Gastrocnemius medialis (tissue), 4 donors: ENCODE data around the gene FAM24B. TPM values are rescaled to one million over a fixed set of nuclear protein-coding genes. Genes with fewer than 3 reads are reported as not detected.

Experiments used
- ATAC-seq, 2 donors: fragments of 150-250 bp; one replicate each; pipeline ENCODE4 v1.9.1; 2016
- DNase-seq, 2 donors: peaks; one replicate each; pipeline ENCODE4 v3.0.0-alpha.2; 2019
- H3K27ac ChIP-seq, 4 donors: fragments of 200-600 bp; sonication (generic); 1 replicate in 1 of 4; 2 replicates in 3 of 4; pipeline ENCODE4 v1.5.1; 2016 to 2018; ENCODE audit warnings: mild to moderate bottlenecking in 2 of 4, moderate library complexity in 1 of 4
- H3K27me3 ChIP-seq, 3 donors: fragments of 200-600 bp; sonication (generic) in 2 of 3; 1 replicate in 1 of 3; 2 replicates in 2 of 3; pipeline versions ENCODE4 v1.5.1 to v1.6.0; 2016 to 2019; ENCODE audit warnings: mild to moderate bottlenecking in 1 of 3, moderate library complexity in 1 of 3
- H3K36me3 ChIP-seq, 2 donors: fragments of 200-600 bp; sonication (generic) in 1 of 2; one replicate each; pipeline ENCODE4 v1.5.1; 2017 to 2018
- H3K4me1 ChIP-seq, 2 donors: fragments of 200-600 bp; sonication (generic) in 1 of 2; one replicate each; pipeline ENCODE4 v1.5.1; 2016 to 2017; ENCODE audit warnings: mild to moderate bottlenecking in 2 of 2
- H3K4me3 ChIP-seq, 4 donors: fragments of 200-600 bp; sonication (generic) in 3 of 4; 1 replicate in 1 of 4; 2 replicates in 3 of 4; pipeline ENCODE4 v1.5.1; 2016 to 2019; ENCODE audit warnings: mild to moderate bottlenecking in 2 of 4
- H3K9me3 ChIP-seq, 3 donors: fragments of 200-600 bp; sonication (generic) in 2 of 3; 1 replicate in 1 of 3; 2 replicates in 2 of 3; pipeline ENCODE4 v1.5.1; 2016 to 2019
- CTCF ChIP-seq, 5 experiments: fragments of 450-650 bp in 3 of 5; fragments of 200-600 bp in 2 of 5; sonication (generic) in 2 of 5; IDR thresholded peaks in 4 of 5; conservative IDR thresholded peaks in 1 of 5; 1 replicate in 4 of 5; 2 replicates in 1 of 5; pipeline ENCODE4 v1.5.1; 2016 to 2019; ENCODE audit warnings: antibody characterized with exemption in 5 of 5, mild to moderate bottlenecking in 3 of 5, moderate library complexity in 3 of 5
- POLR2A ChIP-seq, 2 donors: fragments of 450-650 bp; IDR thresholded peaks; one replicate each; pipeline ENCODE4 v1.6.1; 2017; ENCODE audit warnings: antibody characterized with exemption in 2 of 2, mild to moderate bottlenecking in 2 of 2, moderate library complexity in 2 of 2
- in situ Hi-C, 4 donors: fragments of 200-750 bp; cut with MboI; loops; one replicate each; pipeline versions ENCODE4 v1.15.0 to v1.8.0; 2017; ENCODE audit warnings: low sequenced_read_pairs in 4 of 4
- intact Hi-C: fragments of 100-400 bp; cut with DNase I; formaldehyde crosslinking; loops from one replicate; pipeline ENCODE4 v1.15.1; 2023; ENCODE audit warnings: low total_unique reads
- total RNA-seq, 4 donors: library from RNA; depleted of rRNA; stranded (reverse); fragments of >200 nt; gene quantifications; one replicate each; pipeline versions ENCODE4 v1.1.0 to v1.2.3, GENCODE V29; 2016

The FAM24B gene
- total RNA-seq, 4 donors from 2014 or later: not detected

GRCh38 chr10:122849090-122849489, 30.3 kb downstream of the FAM24B start:
- in situ Hi-C loops: no loop called here

GRCh38 chr10:122847782-122848604, 31.4 kb downstream of the FAM24B start:
- Histone ChIP-seq H3K36me3 (no peaks in the 10 kb centered on the region), H3K9me3 (no peaks in the 10 kb centered on the region), H3K4me3 (no peak overlapping the region), H3K4me1 (no peaks in the 10 kb centered on the region), H3K27ac (no peak overlapping the region), H3K27me3 (no peaks in the 10 kb centered on the region)
- ATAC-seq (no peak), DNase-seq (no peak)
- TF ChIP-seq CTCF (IDR thresholded peaks at IDR 0.05 in 4 of 5, conservative IDR thresholded peaks at IDR 0.05 in 1 of 5) (no peak), POLR2A (IDR thresholded peaks at IDR 0.05) (no peak)
- intact Hi-C loops (no loop called here), in situ Hi-C loops (no loop called here)

More at GRCh38 chr10:122849090-122849489, 30.3 kb downstream of the FAM24B start:
- intact Hi-C loops: no loop called here
- ATAC-seq (no peak), DNase-seq (no peak)
- no peak overlapping the region for H3K27ac ChIP-seq
- no peak for TF ChIP-seq CTCF (IDR thresholded peaks at IDR 0.05 in 4 of 5, conservative IDR thresholded peaks at IDR 0.05 in 1 of 5)
- TF ChIP-seq POLR2A (IDR thresholded peaks at IDR 0.05): no peak
- H3K9me3 ChIP-seq: no peaks in the 10 kb centered on the region
- H3K36me3 ChIP-seq: no peaks in the 10 kb centered on the region
- no peak overlapping the region for H3K4me3 ChIP-seq
- H3K4me1 ChIP-seq: no peaks in the 10 kb centered on the region
- no peaks in the 10 kb centered on the region for H3K27me3 ChIP-seq

- in situ Hi-C loops (no loop called here), intact Hi-C loops (no loop called here)
- no peaks in the 10 kb centered on the region for H3K36me3 ChIP-seq
- no peak for DNase-seq
- no peak for ATAC-seq
- no peak within 1 kb of the TSS for H3K27ac ChIP-seq
- H3K4me3 ChIP-seq: no peak within 1 kb of the TSS
- no peaks in the 10 kb centered on the region for H3K27me3 ChIP-seq
- no peaks in the 10 kb centered on the region for H3K9me3 ChIP-seq
- TF ChIP-seq POLR2A (IDR thresholded peaks at IDR 0.05): no peak
- no peak for TF ChIP-seq CTCF (IDR thresholded peaks at IDR 0.05 in 4 of 5, conservative IDR thresholded peaks at IDR 0.05 in 1 of 5)
- no peaks in the 10 kb centered on the region for H3K4me1 ChIP-seq
These were observed 33.5 kb downstream of the FAM24B start, which contains the start of gene CUZD1 for GRCh38 chr10:122845783-122846332. Gene CUZD1 (minus strand): TSS chr10:122845857. CDS start chr10:122845843, 14 bp downstream.

- no peak for DNase-seq
- no peaks in the 10 kb centered on the region for H3K27me3 ChIP-seq
- no peaks in the 10 kb centered on the region for H3K9me3 ChIP-seq
- no peak overlapping the region for H3K4me3 ChIP-seq
- ATAC-seq: no peak
- in situ Hi-C loops (no loop called here), intact Hi-C loops (no loop called here)
- H3K4me1 ChIP-seq: no peaks in the 10 kb centered on the region
- no peak overlapping the region for H3K27ac ChIP-seq
- H3K36me3 ChIP-seq: no peaks in the 10 kb centered on the region
- no peak for TF ChIP-seq CTCF (IDR thresholded peaks at IDR 0.05 in 4 of 5, conservative IDR thresholded peaks at IDR 0.05 in 1 of 5)
- no peak for TF ChIP-seq POLR2A (IDR thresholded peaks at IDR 0.05)
These were observed 35.2 kb downstream of the FAM24B start for GRCh38 chr10:122844146-122844545.
